ENCODE results near the gene PSMD3.

Gene PSMD3

GRCh38 chr17:40041196-40041595 is 60.6 kb downstream of the PSMD3 start:
- H3K4me3 ChIP-seq (ENCODE audit: low read depth, low read length), result no peak overlapping the region
- TF ChIP-seq CTCF (IDR thresholded peaks at IDR 0.05; ENCODE audit: borderline replicate concordance, insufficient read depth, low read depth, low read length), result no peak

All from GM12875 (cell line).